MM.1S (cell line): Measurements from ENCODE around the gene SNTG2.

Source experiments
- CTCF ChIP-seq: fragments of 300-600 bp; sonication (generic); IDR thresholded peaks from 2 replicates; pipeline ENCODE4 v1.5.1; 2016; ENCODE audit warnings: antibody characterized with exemption, low read length, mixed read lengths
- EZH2 ChIP-seq: fragments of 300-600 bp; sonication (generic); optimal IDR thresholded peaks from 2 replicates; pipeline ENCODE3; 2017; ENCODE audit warnings: low read depth, mild to moderate bottlenecking, antibody characterized with exemption, low read length, mixed read lengths
- EZH2phosphoT487 ChIP-seq: fragments of 300-600 bp; sonication (generic); IDR thresholded peaks from 2 replicates; pipeline ENCODE4 v1.6.1; 2018; ENCODE audit warnings: antibody characterized with exemption, low read length

GRCh38 chr2:1004398-1004797 is 53.7 kb downstream of the SNTG2 start:
- TF ChIP-seq CTCF: no peak
- no peak for TF ChIP-seq EZH2
- no peak for TF ChIP-seq EZH2phosphoT487
